Loucy (cell line): ENCODE data around the gene CLCNKA.
"Not testable (repeated sequence)": the region's sequence is repeated elsewhere in the genome, so short reads cannot be mapped to it uniquely, and the experiment has no call there.

ENCODE experiments used
- H2AFZ ChIP-seq: fragments of 200-600 bp; sonication (generic); 2 replicates; pipeline ENCODE4 v1.6.0; 2016; ENCODE audit warnings: antibody characterized with exemption, mild to moderate bottlenecking, low read length, moderate library complexity
- H3F3A ChIP-seq: fragments of 200-600 bp; 2 replicates; pipeline ENCODE4 v1.6.0; 2016; ENCODE audit warnings: antibody characterized with exemption, low read depth, mild to moderate bottlenecking
- H3K27me3 ChIP-seq: fragments of 200-600 bp; sonication (generic); 2 replicates; pipeline ENCODE4 v1.6.1; 2014; ENCODE audit warnings: low read length, mild to moderate bottlenecking; ENCODE audit not compliant: insufficient read depth, poor library complexity, severe bottlenecking
- H3K36me3 ChIP-seq: fragments of 200-600 bp; sonication (generic); 2 replicates; pipeline ENCODE4 v1.6.1; 2016; ENCODE audit warnings: low read length; ENCODE audit not compliant: insufficient read depth
- H3K4me1 ChIP-seq: fragments of 200-600 bp; sonication (generic); 2 replicates; pipeline ENCODE4 v1.5.1; 2014; ENCODE audit warnings: low read length, mild to moderate bottlenecking; ENCODE audit not compliant: insufficient read depth, poor library complexity, severe bottlenecking
- H3K4me2 ChIP-seq: fragments of 200-600 bp; sonication (generic); 2 replicates; pipeline ENCODE4 v1.6.0; 2014; ENCODE audit warnings: antibody characterized with exemption, low read length, low read depth, mild to moderate bottlenecking; ENCODE audit not compliant: poor library complexity, severe bottlenecking
- H3K4me3 ChIP-seq: fragments of 200-600 bp; sonication (generic); 2 replicates; pipeline ENCODE4 v1.5.1; 2014; ENCODE audit warnings: low read length, mild to moderate bottlenecking, mixed read lengths; ENCODE audit not compliant: poor library complexity, severe bottlenecking
- H3K79me2 ChIP-seq: fragments of 200-600 bp; sonication (generic); 2 replicates; pipeline ENCODE4 v1.6.1; 2014; ENCODE audit warnings: low read length; ENCODE audit not compliant: insufficient read depth
- H3K9ac ChIP-seq: fragments of 200-600 bp; sonication (generic); 2 replicates; pipeline ENCODE4 v1.6.0; 2014; ENCODE audit warnings: mild to moderate bottlenecking, low read depth, low read length, moderate library complexity; ENCODE audit not compliant: poor library complexity, severe bottlenecking
- H3K9me2 ChIP-seq: fragments of 200-600 bp; sonication (generic); replicated peaks from 2 replicates; pipeline ENCODE4 v1.6.1; 2016; ENCODE audit warnings: low read depth, low read length, mixed read lengths
- H3K9me3 ChIP-seq: fragments of 200-600 bp; sonication (generic); 2 replicates; pipeline ENCODE4 v1.6.1; 2014; ENCODE audit warnings: mild to moderate bottlenecking, antibody characterized with exemption, low read length, low read depth; ENCODE audit not compliant: insufficient read depth
- H4K20me1 ChIP-seq: fragments of 200-600 bp; sonication (generic); 2 replicates; pipeline ENCODE4 v1.6.0; 2014; ENCODE audit warnings: antibody characterized with exemption, low read length, mild to moderate bottlenecking; ENCODE audit not compliant: insufficient read depth, poor library complexity, severe bottlenecking
- EZH2phosphoT487 ChIP-seq: fragments of 200-600 bp; IDR thresholded peaks from 2 replicates; pipeline ENCODE4 v1.6.1; 2018; ENCODE audit warnings: antibody characterized with exemption, mild to moderate bottlenecking, moderate library complexity, borderline replicate concordance
- TF ChIP-seq, protein P1 (sequence below): fragments of 200-600 bp; sonication (generic); conservative IDR thresholded peaks from 2 replicates; pipeline ENCODE4 v1.5.1; 2014; ENCODE audit warnings: mild to moderate bottlenecking, antibody characterized with exemption, low read length

CLCNKA gene

DNA sequence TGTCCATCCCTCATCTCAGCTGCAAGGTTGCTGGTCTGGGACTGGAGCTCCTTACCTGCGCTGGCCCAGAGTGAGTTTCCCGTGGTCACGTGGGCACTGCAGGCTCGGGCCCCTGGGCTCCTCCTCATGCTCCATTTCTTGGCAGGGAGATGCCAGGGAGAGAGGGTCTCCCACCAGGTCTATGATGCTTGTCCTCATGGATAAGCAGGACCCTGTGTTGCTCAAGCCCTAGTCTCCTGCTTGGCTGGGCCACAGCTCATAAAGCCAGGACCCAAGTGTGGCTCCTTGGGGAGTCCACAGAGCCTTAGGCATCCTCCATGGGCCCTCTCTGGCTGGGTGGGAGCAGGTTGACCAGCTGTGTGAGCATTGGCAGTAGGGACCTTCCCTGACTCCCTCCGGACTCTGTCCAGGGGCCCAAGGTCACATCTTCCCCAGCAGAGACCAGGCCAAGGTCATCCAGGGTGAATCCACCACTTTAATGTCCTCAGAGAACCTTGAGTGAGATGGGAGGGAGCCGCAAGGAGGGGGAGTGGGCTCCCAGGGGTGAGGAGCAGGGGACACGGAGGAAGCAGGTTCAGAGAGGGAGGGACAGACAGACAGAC lies 35.6 kb downstream of the CLCNKA start:
- peaks cover 15% of the 10 kb centered on the region for H3K4me1 ChIP-seq
- H3K27me3 ChIP-seq, H3K79me2 ChIP-seq, H2AFZ ChIP-seq, H3K9me2 ChIP-seq, H3K9me3 ChIP-seq, H3F3A ChIP-seq, H3K9ac ChIP-seq, H3K36me3 ChIP-seq, H3K4me3 ChIP-seq, H3K4me2 ChIP-seq, H4K20me1 ChIP-seq: not testable (repeated sequence)

DNA sequence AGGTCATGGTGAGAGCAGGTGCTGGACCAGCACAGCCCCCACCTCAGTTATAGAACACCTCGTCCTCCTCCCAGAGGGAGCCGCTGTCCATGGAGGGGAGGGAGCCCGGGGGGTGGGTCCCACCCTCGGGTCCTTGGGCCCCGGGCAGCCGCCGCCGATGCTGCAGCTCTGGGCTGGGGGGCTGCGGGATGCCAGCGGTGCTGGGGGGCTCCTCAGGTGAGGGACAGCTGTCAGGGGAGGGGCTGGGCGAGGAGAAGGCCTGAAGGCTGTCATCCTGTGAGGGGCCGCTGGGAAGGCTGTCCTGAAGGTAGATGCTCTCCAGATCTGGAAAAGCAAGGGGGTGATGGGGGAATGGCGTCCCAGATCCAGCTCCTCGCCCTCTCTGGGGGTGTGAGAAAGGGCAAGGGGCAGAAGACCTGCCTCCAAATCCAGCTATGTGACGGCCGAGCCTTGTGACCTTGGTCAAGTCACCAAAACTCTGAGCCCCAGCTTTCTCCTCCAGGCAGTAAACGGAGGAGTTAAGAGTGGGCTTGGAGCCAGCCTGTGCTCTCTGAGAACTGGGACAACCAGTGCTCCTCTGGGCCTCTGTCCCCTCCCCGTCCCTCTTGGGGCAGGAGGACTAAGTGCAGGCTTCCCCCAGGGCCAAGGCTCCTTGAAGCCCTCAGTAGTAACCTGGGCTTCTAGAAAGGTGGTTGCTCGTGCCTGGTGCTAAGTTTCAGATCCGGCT lies 36.7 kb downstream of the CLCNKA start:
- not testable (repeated sequence) for H3K4me2 ChIP-seq, H3K36me3 ChIP-seq, H3K27me3 ChIP-seq, H2AFZ ChIP-seq, H3K9ac ChIP-seq, H4K20me1 ChIP-seq, H3K79me2 ChIP-seq, H3K4me3 ChIP-seq, H3K9me3 ChIP-seq, H3F3A ChIP-seq, H3K9me2 ChIP-seq
- H3K4me1 ChIP-seq: peaks cover 15% of the 10 kb centered on the region

DNA sequence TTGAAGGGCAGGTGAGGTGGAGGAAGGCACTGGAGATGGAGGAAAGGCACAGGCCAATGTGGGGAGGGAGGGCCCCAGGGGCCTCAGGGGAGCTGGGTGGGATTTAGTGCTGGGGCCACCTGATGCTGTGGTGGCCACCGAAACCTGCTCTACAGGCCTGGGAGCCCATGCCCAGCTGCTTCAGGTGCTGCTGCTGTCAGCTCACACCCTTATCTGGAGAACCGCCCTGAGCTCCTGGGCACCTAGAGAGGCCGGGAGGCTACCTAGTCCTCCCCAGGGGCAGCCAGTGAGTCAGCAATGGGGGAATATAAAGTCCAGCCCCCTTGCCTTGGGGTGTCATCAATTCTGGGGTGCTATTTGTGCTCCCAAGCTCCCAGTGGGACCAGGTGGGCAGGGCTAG lies 39.4 kb downstream of the CLCNKA start:
- no peaks in the 10 kb centered on the region for H3F3A ChIP-seq
- H3K4me3 ChIP-seq: no peak overlapping the region
- no peak overlapping the region for H3K4me2 ChIP-seq
- no peaks in the 10 kb centered on the region for H3K79me2 ChIP-seq
- H2AFZ ChIP-seq: no peak overlapping the region
- H3K9me3 ChIP-seq: no peaks in the 10 kb centered on the region
- H3K36me3 ChIP-seq: no peaks in the 10 kb centered on the region
- no peaks in the 10 kb centered on the region for H3K9me2 ChIP-seq
- H4K20me1 ChIP-seq: no peaks in the 10 kb centered on the region
- TF ChIP-seq, protein P1, sequence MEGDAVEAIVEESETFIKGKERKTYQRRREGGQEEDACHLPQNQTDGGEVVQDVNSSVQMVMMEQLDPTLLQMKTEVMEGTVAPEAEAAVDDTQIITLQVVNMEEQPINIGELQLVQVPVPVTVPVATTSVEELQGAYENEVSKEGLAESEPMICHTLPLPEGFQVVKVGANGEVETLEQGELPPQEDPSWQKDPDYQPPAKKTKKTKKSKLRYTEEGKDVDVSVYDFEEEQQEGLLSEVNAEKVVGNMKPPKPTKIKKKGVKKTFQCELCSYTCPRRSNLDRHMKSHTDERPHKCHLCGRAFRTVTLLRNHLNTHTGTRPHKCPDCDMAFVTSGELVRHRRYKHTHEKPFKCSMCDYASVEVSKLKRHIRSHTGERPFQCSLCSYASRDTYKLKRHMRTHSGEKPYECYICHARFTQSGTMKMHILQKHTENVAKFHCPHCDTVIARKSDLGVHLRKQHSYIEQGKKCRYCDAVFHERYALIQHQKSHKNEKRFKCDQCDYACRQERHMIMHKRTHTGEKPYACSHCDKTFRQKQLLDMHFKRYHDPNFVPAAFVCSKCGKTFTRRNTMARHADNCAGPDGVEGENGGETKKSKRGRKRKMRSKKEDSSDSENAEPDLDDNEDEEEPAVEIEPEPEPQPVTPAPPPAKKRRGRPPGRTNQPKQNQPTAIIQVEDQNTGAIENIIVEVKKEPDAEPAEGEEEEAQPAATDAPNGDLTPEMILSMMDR: no peak
- TF ChIP-seq EZH2phosphoT487: no peak
- H3K4me1 ChIP-seq: no peaks in the 10 kb centered on the region
- no peak overlapping the region for H3K9ac ChIP-seq
- H3K27me3 ChIP-seq: no peaks in the 10 kb centered on the region

DNA sequence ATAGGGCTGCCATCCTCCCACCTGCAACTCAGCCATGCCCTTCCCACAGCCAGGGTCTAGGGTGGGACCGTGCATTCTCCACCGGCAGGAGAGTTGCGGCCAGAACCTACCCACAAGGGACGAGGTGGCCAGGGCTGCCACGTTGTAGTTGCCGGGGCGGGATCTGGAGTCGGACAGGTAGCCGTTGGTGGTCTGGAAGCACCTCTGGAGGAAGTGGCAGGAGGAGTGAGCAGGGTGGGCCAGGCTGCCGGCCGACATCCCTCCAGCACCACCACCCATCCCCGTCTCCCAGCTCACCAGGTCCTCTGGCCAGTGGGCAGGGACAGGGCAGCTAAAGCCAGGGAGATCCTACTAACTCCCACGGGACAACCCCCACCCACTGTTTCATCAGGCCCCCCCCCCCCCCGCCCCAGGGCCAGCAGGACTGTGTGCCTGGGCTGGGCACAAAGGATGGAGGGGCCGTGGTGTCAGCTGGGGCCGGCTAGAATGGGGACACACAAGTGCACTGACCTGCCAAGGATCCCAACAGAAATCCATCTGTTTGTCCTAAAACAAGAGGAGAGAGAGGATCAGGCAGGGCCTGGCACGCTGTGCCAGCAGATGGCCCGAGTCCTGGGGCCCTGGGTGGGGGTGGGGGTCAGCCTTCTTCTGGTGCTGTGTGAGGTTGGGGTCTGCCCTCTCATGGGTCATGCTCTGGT lies 40.3 kb downstream of the CLCNKA start:
- not testable (repeated sequence) for H3K79me2 ChIP-seq, H3K9me2 ChIP-seq, H3K4me2 ChIP-seq, H3K27me3 ChIP-seq, H3K4me3 ChIP-seq, H3K9ac ChIP-seq, H3K4me1 ChIP-seq, H4K20me1 ChIP-seq, H3F3A ChIP-seq, H2AFZ ChIP-seq, H3K36me3 ChIP-seq, H3K9me3 ChIP-seq

DNA sequence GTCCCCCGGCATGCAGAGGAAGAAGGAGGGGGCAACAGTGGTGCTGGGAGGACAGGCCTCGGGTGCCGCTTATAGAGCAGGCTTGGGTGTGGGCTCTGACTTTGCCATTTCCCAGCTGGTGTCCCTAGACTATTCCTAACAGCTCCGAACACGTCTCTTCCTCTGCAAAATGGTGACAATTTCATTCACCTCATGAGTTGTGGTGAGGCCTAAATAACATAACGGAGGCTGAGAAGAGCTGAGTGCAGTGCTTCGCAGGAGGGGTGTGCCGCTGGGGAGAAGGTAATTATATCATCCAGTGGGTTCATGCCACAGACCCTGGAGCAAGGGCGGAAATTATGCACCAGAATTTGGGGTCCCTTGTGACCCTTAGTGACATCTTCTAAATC lies 40.8 kb downstream of the CLCNKA start:
- H2AFZ ChIP-seq, H3K4me2 ChIP-seq, H3K36me3 ChIP-seq, H3K27me3 ChIP-seq, H3K9me2 ChIP-seq, H3K79me2 ChIP-seq, H3K9me3 ChIP-seq, H3K4me3 ChIP-seq, H3K9ac ChIP-seq, H3F3A ChIP-seq, H4K20me1 ChIP-seq, H3K4me1 ChIP-seq: not testable (repeated sequence)
